Measurements from ENCODE around the gene IGF2R.

GRCh38 chr6:159998538-159998937, 29.7 kb downstream of the IGF2R start:
- no peak for TF ChIP-seq CTCF (IDR thresholded peaks at IDR 0.05)
- no peak for TF ChIP-seq POLR2A (IDR thresholded peaks at IDR 0.05)
- TF ChIP-seq POLR2AphosphoS5 (IDR thresholded peaks at IDR 0.05): no peak
